ENCODE measurements around the gene CR1. TPM values are rescaled to one million over a fixed set of nuclear protein-coding genes. Genes with fewer than 3 reads are reported as not detected.
A peak's percentile ranks its signal among the peaks of the same experiment; 100 is the strongest.

CR1 gene
- total and polyA plus RNA-seq, 2 experiments from 2014 or later: 0.65 to 0.76 TPM

DNA sequence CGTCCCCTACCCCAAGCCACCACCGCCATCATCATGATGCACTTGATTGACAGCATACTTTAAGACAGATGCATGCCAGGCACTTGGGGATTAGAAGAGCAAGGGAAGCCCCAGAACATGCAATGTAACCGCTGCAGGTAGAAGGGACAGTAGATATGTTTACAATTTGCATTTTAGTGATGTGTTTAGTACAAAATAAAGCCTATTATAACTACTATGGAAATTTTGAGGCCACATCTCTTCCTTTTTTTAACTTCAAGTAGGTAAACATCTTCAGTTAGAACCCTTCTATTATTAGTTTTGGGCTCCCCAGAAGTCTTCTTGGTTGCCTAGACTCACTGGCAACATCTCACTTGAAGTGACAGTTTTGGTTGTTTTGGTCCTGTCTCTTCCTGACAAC lies 174.2 kb downstream of the CR1 start:
- Mint-ChIP-seq H3K27ac (no peak overlapping the region), H3K36me3 (ENCODE audit: low read depth) (peaks cover 17% of the 10 kb centered on the region; the same call in 2 of the 3 replicates), H3K4me3 (no peak overlapping the region), H3K9me3 (peaks cover 15% of the 10 kb centered on the region), H3K27me3 (ENCODE audit: insufficient read depth, low read depth, poor library complexity) (peaks cover 5% of the 10 kb centered on the region), H3K4me1 (peaks cover 18% of the 10 kb centered on the region; the same call in 2 of the 3 replicates)
- Histone ChIP-seq H3F3A (replicated peaks; ENCODE audit: low read depth) (no peaks in the 10 kb centered on the region), H3K79me2 (replicated peaks; ENCODE audit: insufficient read depth) (peaks cover 5% of the 10 kb centered on the region; the same call in 1 of the 2 replicates), H3K4me3 (no peak overlapping the region), H2AFZ (no peak overlapping the region), H3K36me3 (ENCODE audit: insufficient read depth) (no peaks in the 10 kb centered on the region), H3K27ac (ENCODE audit: low read depth) (no peak overlapping the region), H3K4me1 (ENCODE audit: insufficient read depth) (peaks cover 16% of the 10 kb centered on the region), H3K4me2 (peak overlapping the region; percentile 64; the same call in 1 of the 2 replicates), H3K9me2 (ENCODE audit: insufficient read depth) (no peaks in the 10 kb centered on the region; the same call in 1 of the 2 replicates), H3K27me3 (ENCODE audit: insufficient read depth) (no peaks in the 10 kb centered on the region), H4K20me1 (replicated peaks; ENCODE audit: insufficient read depth) (no peaks in the 10 kb centered on the region)
- DNase-seq (ENCODE audit: low spot score): no peak
- TF ChIP-seq, protein P1, sequence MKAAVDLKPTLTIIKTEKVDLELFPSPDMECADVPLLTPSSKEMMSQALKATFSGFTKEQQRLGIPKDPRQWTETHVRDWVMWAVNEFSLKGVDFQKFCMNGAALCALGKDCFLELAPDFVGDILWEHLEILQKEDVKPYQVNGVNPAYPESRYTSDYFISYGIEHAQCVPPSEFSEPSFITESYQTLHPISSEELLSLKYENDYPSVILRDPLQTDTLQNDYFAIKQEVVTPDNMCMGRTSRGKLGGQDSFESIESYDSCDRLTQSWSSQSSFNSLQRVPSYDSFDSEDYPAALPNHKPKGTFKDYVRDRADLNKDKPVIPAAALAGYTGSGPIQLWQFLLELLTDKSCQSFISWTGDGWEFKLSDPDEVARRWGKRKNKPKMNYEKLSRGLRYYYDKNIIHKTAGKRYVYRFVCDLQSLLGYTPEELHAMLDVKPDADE (IDR thresholded peaks at IDR 0.05): no peak
- TF ChIP-seq CREB1 (CRISPR knock-in tag; IDR thresholded peaks at IDR 0.05; ENCODE audit: low read depth) (no peak), NANOG (IDR thresholded peaks at IDR 0.05; ENCODE audit: borderline replicate concordance) (no peak), ZNF331 (CRISPR knock-in tag; IDR thresholded peaks at IDR 0.05; ENCODE audit: low read depth) (no peak), POLR2AphosphoS5 (IDR thresholded peaks at IDR 0.05; ENCODE audit: low read depth) (no peak), EZH2phosphoT487 (IDR thresholded peaks at IDR 0.05; ENCODE audit: unreplicated experiment) (no peak), JUNB (IDR thresholded peaks at IDR 0.05; ENCODE audit: unreplicated experiment) (no peak), ZNF114 (CRISPR knock-in tag; IDR thresholded peaks at IDR 0.05) (no peak), EZH2 (IDR thresholded peaks at IDR 0.05; ENCODE audit: low read depth, unreplicated experiment) (no peak), STAT1 (IDR thresholded peaks at IDR 0.05; ENCODE audit: unreplicated experiment) (no peak)
- TF ChIP-seq, protein P2, sequence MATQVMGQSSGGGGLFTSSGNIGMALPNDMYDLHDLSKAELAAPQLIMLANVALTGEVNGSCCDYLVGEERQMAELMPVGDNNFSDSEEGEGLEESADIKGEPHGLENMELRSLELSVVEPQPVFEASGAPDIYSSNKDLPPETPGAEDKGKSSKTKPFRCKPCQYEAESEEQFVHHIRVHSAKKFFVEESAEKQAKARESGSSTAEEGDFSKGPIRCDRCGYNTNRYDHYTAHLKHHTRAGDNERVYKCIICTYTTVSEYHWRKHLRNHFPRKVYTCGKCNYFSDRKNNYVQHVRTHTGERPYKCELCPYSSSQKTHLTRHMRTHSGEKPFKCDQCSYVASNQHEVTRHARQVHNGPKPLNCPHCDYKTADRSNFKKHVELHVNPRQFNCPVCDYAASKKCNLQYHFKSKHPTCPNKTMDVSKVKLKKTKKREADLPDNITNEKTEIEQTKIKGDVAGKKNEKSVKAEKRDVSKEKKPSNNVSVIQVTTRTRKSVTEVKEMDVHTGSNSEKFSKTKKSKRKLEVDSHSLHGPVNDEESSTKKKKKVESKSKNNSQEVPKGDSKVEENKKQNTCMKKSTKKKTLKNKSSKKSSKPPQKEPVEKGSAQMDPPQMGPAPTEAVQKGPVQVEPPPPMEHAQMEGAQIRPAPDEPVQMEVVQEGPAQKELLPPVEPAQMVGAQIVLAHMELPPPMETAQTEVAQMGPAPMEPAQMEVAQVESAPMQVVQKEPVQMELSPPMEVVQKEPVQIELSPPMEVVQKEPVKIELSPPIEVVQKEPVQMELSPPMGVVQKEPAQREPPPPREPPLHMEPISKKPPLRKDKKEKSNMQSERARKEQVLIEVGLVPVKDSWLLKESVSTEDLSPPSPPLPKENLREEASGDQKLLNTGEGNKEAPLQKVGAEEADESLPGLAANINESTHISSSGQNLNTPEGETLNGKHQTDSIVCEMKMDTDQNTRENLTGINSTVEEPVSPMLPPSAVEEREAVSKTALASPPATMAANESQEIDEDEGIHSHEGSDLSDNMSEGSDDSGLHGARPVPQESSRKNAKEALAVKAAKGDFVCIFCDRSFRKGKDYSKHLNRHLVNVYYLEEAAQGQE (IDR thresholded peaks at IDR 0.05; ENCODE audit: unreplicated experiment): no peak
- TF ChIP-seq, protein P3, sequence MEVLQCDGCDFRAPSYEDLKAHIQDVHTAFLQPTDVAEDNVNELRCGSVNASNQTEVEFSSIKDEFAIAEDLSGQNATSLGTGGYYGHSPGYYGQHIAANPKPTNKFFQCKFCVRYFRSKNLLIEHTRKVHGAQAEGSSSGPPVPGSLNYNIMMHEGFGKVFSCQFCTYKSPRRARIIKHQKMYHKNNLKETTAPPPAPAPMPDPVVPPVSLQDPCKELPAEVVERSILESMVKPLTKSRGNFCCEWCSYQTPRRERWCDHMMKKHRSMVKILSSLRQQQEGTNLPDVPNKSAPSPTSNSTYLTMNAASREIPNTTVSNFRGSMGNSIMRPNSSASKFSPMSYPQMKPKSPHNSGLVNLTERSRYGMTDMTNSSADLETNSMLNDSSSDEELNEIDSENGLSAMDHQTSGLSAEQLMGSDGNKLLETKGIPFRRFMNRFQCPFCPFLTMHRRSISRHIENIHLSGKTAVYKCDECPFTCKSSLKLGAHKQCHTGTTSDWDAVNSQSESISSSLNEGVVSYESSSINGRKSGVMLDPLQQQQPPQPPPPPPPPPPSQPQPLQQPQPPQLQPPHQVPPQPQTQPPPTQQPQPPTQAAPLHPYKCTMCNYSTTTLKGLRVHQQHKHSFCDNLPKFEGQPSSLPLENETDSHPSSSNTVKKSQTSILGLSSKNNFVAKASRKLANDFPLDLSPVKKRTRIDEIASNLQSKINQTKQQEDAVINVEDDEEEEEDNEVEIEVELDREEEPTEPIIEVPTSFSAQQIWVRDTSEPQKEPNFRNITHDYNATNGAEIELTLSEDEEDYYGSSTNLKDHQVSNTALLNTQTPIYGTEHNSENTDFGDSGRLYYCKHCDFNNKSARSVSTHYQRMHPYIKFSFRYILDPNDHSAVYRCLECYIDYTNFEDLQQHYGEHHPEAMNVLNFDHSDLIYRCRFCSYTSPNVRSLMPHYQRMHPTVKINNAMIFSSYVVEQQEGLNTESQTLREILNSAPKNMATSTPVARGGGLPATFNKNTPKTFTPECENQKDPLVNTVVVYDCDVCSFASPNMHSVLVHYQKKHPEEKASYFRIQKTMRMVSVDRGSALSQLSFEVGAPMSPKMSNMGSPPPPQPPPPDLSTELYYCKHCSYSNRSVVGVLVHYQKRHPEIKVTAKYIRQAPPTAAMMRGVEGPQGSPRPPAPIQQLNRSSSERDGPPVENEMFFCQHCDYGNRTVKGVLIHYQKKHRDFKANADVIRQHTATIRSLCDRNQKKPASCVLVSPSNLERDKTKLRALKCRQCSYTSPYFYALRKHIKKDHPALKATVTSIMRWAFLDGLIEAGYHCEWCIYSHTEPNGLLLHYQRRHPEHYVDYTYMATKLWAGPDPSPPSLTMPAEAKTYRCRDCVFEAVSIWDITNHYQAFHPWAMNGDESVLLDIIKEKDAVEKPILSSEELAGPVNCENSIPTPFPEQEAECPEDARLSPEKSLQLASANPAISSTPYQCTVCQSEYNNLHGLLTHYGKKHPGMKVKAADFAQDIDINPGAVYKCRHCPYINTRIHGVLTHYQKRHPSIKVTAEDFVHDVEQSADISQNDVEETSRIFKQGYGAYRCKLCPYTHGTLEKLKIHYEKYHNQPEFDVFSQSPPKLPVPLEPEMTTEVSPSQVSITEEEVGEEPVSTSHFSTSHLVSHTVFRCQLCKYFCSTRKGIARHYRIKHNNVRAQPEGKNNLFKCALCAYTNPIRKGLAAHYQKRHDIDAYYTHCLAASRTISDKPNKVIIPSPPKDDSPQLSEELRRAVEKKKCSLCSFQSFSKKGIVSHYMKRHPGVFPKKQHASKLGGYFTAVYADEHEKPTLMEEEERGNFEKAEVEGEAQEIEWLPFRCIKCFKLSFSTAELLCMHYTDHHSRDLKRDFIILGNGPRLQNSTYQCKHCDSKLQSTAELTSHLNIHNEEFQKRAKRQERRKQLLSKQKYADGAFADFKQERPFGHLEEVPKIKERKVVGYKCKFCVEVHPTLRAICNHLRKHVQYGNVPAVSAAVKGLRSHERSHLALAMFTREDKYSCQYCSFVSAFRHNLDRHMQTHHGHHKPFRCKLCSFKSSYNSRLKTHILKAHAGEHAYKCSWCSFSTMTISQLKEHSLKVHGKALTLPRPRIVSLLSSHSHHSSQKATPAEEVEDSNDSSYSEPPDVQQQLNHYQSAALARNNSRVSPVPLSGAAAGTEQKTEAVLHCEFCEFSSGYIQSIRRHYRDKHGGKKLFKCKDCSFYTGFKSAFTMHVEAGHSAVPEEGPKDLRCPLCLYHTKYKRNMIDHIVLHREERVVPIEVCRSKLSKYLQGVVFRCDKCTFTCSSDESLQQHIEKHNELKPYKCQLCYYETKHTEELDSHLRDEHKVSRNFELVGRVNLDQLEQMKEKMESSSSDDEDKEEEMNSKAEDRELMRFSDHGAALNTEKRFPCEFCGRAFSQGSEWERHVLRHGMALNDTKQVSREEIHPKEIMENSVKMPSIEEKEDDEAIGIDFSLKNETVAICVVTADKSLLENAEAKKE (CRISPR knock-in tag; IDR thresholded peaks at IDR 0.05): no peak
- TF ChIP-seq, protein P4, sequence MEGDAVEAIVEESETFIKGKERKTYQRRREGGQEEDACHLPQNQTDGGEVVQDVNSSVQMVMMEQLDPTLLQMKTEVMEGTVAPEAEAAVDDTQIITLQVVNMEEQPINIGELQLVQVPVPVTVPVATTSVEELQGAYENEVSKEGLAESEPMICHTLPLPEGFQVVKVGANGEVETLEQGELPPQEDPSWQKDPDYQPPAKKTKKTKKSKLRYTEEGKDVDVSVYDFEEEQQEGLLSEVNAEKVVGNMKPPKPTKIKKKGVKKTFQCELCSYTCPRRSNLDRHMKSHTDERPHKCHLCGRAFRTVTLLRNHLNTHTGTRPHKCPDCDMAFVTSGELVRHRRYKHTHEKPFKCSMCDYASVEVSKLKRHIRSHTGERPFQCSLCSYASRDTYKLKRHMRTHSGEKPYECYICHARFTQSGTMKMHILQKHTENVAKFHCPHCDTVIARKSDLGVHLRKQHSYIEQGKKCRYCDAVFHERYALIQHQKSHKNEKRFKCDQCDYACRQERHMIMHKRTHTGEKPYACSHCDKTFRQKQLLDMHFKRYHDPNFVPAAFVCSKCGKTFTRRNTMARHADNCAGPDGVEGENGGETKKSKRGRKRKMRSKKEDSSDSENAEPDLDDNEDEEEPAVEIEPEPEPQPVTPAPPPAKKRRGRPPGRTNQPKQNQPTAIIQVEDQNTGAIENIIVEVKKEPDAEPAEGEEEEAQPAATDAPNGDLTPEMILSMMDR (conservative IDR thresholded peaks at IDR 0.05; ENCODE audit: low read depth in 2 of 2): no peak
- ATAC-seq: no peak

Measured in GM23338 (cell line).